Cardiac muscle cell (in vitro differentiated cells and primary cell): ENCODE results near the gene ACVR2B. TPM values are rescaled to one million over a fixed set of nuclear protein-coding genes. Genes with fewer than 3 reads are reported as not detected.

Experiments
- DNase-seq, 2 donors: peaks; one replicate each; pipeline versions ENCODE4 v3.0.0 to v3.0.0-alpha.2; 2010 to 2017; ENCODE audit warnings: low read depth in 1 of 2, low spot score in 1 of 2
- H3K27ac ChIP-seq: fragments of 200-600 bp; sonication (generic); 2 replicates; pipeline ENCODE4 v1.5.1; 2016
- H3K27me3 ChIP-seq: fragments of 200-600 bp; sonication (generic); 2 replicates; pipeline ENCODE4 v1.6.0; 2016; ENCODE audit warnings: control low read depth
- H3K36me3 ChIP-seq: fragments of 200-600 bp; sonication (generic); 2 replicates; pipeline ENCODE4 v1.5.1; 2016; ENCODE audit warnings: control low read depth
- H3K4me1 ChIP-seq: fragments of 200-600 bp; sonication (generic); 2 replicates; pipeline ENCODE4 v1.8.1; 2017; ENCODE audit warnings: low read depth, mild to moderate bottlenecking, mixed run types
- H3K4me3 ChIP-seq: fragments of 200-600 bp; sonication (generic); 2 replicates; pipeline ENCODE4 v1.5.1; 2016; ENCODE audit warnings: mild to moderate bottlenecking
- H3K9me3 ChIP-seq: fragments of 200-600 bp; sonication (generic); 2 replicates; pipeline ENCODE4 v1.5.1; 2017; ENCODE audit warnings: low read depth, mild to moderate bottlenecking, control low read depth
- polyA plus RNA-seq: library from polyadenylated mRNA; unstranded; fragments of >200 nt; fragmentation: Nextera tagmentation; extraction: Ambion mirVana; gene quantifications from 2 replicates; pipeline ENCODE4 v1.2.1, GENCODE V29; 2016
- total RNA-seq: library from RNA; depleted of rRNA; stranded (reverse); fragments of >200 nt; gene quantifications from 2 replicates; pipeline ENCODE4 v1.2.3, GENCODE V29; 2016
- TF ChIP-seq, protein P1 (sequence below): IDR thresholded peaks from 2 replicates; pipeline ENCODE4 v1.5.1; 2012; ENCODE audit warnings: low read depth, mild to moderate bottlenecking, low read length

Gene ACVR2B
- total and polyA plus RNA-seq, 2 experiments from 2014 or later = 28.6 to 70.4 TPM

DNA sequence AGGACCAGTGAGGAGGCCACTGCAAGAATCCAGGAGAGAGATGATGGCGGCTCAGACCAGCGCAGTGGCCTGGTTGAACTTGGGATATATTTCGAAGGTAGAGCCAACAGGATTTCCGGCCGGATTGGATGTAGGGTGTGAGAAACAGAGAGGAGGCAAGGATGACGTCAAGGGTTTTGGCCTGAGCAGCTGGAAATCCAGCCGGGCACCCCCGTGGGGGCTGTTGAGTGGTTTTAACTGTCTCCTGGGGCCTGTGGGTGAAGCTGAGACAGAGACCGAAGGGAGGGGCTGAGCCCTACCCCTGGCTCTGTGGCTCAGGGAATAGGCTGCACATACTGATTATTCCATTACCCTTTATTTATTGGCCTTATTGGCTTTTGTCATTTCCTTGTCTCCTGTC, 88.1 kb downstream of the ACVR2B start:
- peak in 1 of 2 donors; percentile 48 for DNase-seq
- H3K4me3 ChIP-seq = no peak overlapping the region
- no peaks in the 10 kb centered on the region for H3K9me3 ChIP-seq
- TF ChIP-seq, protein P1, sequence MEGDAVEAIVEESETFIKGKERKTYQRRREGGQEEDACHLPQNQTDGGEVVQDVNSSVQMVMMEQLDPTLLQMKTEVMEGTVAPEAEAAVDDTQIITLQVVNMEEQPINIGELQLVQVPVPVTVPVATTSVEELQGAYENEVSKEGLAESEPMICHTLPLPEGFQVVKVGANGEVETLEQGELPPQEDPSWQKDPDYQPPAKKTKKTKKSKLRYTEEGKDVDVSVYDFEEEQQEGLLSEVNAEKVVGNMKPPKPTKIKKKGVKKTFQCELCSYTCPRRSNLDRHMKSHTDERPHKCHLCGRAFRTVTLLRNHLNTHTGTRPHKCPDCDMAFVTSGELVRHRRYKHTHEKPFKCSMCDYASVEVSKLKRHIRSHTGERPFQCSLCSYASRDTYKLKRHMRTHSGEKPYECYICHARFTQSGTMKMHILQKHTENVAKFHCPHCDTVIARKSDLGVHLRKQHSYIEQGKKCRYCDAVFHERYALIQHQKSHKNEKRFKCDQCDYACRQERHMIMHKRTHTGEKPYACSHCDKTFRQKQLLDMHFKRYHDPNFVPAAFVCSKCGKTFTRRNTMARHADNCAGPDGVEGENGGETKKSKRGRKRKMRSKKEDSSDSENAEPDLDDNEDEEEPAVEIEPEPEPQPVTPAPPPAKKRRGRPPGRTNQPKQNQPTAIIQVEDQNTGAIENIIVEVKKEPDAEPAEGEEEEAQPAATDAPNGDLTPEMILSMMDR = no peak
- peaks cover 22% of the 10 kb centered on the region for H3K27me3 ChIP-seq
- H3K36me3 ChIP-seq = no peaks in the 10 kb centered on the region
- H3K27ac ChIP-seq = no peak overlapping the region
- H3K4me1 ChIP-seq = no peaks in the 10 kb centered on the region

Other genes with a start within 250 kb of the ACVR2B start
- gene SLC22A13, start 188.1 kb upstream of the ACVR2B start, total RNA-seq = 0.07 and 0.39 TPM in 2 replicates
- 0.14 and 0.37 TPM in 2 replicates for gene SLC22A13, start 188.1 kb upstream of the ACVR2B start, polyA plus RNA-seq
- gene SLC22A14, start 171.6 kb upstream of the ACVR2B start, total RNA-seq = 0.07 and 0.12 TPM in 2 replicates
- 0.43 TPM in 1 of 2 replicates, not detected in the other for gene SLC22A14, start 171.6 kb upstream of the ACVR2B start, polyA plus RNA-seq
- 0.36 and 1.3 TPM in 2 replicates for gene XYLB, start 107.1 kb upstream of the ACVR2B start, total RNA-seq
- gene XYLB, start 107.1 kb upstream of the ACVR2B start, polyA plus RNA-seq = 0.56 and 0.97 TPM in 2 replicates
- gene EXOG, start 42.5 kb downstream of the ACVR2B start, total RNA-seq = 4.3 and 5.0 TPM in 2 replicates
- 7.0 and 9.1 TPM in 2 replicates for gene EXOG, start 42.5 kb downstream of the ACVR2B start, polyA plus RNA-seq
- 2.8 and 9.3 TPM in 2 replicates for gene SCN5A, start 195.8 kb downstream of the ACVR2B start, total RNA-seq
- 3.1 and 8.5 TPM in 2 replicates for gene SCN5A, start 195.8 kb downstream of the ACVR2B start, polyA plus RNA-seq